ENCODE data around the gene ABL2.

Gene ABL2

DNA sequence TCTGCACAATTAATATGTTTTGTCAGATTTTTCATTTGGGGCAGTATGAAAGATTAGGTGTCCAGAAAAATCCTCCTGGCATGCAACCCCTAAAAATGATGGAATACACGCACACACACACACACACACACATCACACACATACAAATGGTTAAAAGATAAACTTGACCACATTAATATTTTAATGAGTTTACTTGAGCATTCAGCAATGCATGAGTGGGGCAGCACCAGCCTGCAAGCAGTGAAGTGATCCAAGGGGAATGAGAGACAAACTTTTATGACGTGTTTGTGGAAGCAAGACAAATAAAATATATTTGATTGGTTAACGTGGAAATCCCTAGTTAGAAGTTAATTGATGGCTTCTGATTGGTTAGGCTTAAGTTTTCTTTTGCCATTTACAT is 35.0 kb upstream of the ABL2 start:
- H2AFZ ChIP-seq (ENCODE audit: low read depth, low read length), result no peak overlapping the region
- H3K23ac ChIP-seq (ENCODE audit: low read length in 2 of 2), result no peak overlapping the region
- H2BK15ac ChIP-seq (ENCODE audit: low read depth, poor library complexity, severe bottlenecking), result no peak overlapping the region
- H3K9ac ChIP-seq (ENCODE audit: low read length), result no peak overlapping the region
- H3K36me3 ChIP-seq (ENCODE audit: control insufficient read depth in 1 of 2, insufficient read depth in 2 of 2, low read depth in 1 of 2, low read length in 2 of 2), result no peaks in the 10 kb centered on the region
- no peaks in the 10 kb centered on the region for H3K4me1 ChIP-seq (ENCODE audit: control insufficient read depth, insufficient read depth, low read depth, low read length)
- no peak overlapping the region for H4K91ac ChIP-seq (ENCODE audit: low read length)
- H2AK5ac ChIP-seq (ENCODE audit: low read length, severe bottlenecking), result no peak overlapping the region
- H2BK5ac ChIP-seq (ENCODE audit: low read depth, low read length, poor library complexity, severe bottlenecking), result no peak overlapping the region
- H3K27me3 ChIP-seq (ENCODE audit: control insufficient read depth in 1 of 2, insufficient read depth in 1 of 2, low read length in 2 of 2), result no peaks in the 10 kb centered on the region
- no peaks in the 10 kb centered on the region for H3K79me1 ChIP-seq (replicated peaks; ENCODE audit: low read length, poor library complexity, severe bottlenecking)
- no peak overlapping the region for H3K4me3 ChIP-seq (ENCODE audit: insufficient read depth in 1 of 2, low read depth in 1 of 2, low read length in 2 of 2)
- no peak overlapping the region for H3K4ac ChIP-seq (ENCODE audit: low read depth in 1 of 2, low read length in 2 of 2)
- no peak overlapping the region for H2BK120ac ChIP-seq (ENCODE audit: low read depth, low read length)
- H3K27ac ChIP-seq (ENCODE audit: low read length, poor library complexity, severe bottlenecking), result no peak overlapping the region
- H3K9me3 ChIP-seq (ENCODE audit: control insufficient read depth, low read length), result no peaks in the 10 kb centered on the region
- no peak overlapping the region for H3K14ac ChIP-seq (ENCODE audit: low read length in 2 of 2)
- H4K8ac ChIP-seq (ENCODE audit: low read length), result no peak overlapping the region
- no peak overlapping the region for H2BK12ac ChIP-seq (ENCODE audit: low read length in 2 of 2)
- H3K4me2 ChIP-seq (ENCODE audit: low read length, poor library complexity, severe bottlenecking), result no peak overlapping the region
- H3K18ac ChIP-seq (ENCODE audit: low read depth in 1 of 2, low read length in 2 of 2), result no peak overlapping the region
- WGBS, result 96% methylated on average over 2 of the region's 3 CpGs
- no peak for DNase-seq

DNA sequence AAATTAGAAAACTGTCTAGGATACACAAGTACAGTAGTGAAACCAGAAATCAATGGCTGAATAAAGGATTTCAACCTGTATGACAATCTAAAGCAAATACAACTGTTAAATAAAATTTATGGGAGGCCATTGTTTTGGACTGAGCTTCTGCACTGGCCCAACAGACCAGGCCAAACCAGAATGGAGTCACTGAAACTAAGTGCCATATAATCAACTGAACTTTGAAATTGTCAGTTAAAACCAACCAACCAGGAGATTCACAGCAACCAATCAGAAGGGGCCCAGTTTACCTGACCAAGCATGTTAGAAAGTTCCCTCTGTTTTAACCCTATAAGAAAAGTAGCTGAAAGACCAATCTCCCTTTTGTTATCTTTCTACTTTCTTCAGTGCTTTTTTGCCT is 33.6 kb upstream of the ABL2 start:
- H4K91ac ChIP-seq (ENCODE audit: low read length), result no peak overlapping the region
- H2AFZ ChIP-seq (ENCODE audit: low read depth, low read length), result no peak overlapping the region
- H2AK5ac ChIP-seq (ENCODE audit: low read length, severe bottlenecking), result no peak overlapping the region
- H2BK120ac ChIP-seq (ENCODE audit: low read depth, low read length), result no peak overlapping the region
- H2BK12ac ChIP-seq (ENCODE audit: low read length in 2 of 2), result no peak overlapping the region
- no peak overlapping the region for H2BK5ac ChIP-seq (ENCODE audit: low read depth, low read length, poor library complexity, severe bottlenecking)
- H3K23ac ChIP-seq (ENCODE audit: low read length in 2 of 2), result no peak overlapping the region
- H3K4me2 ChIP-seq (ENCODE audit: low read length, poor library complexity, severe bottlenecking), result no peak overlapping the region
- no peak overlapping the region for H3K4me3 ChIP-seq (ENCODE audit: insufficient read depth in 1 of 2, low read depth in 1 of 2, low read length in 2 of 2)
- H3K9me3 ChIP-seq (ENCODE audit: control insufficient read depth, low read length), result no peaks in the 10 kb centered on the region
- no peaks in the 10 kb centered on the region for H3K27me3 ChIP-seq (ENCODE audit: control insufficient read depth in 1 of 2, insufficient read depth in 1 of 2, low read length in 2 of 2)
- DNase-seq, result no peak
- H3K79me1 ChIP-seq (replicated peaks; ENCODE audit: low read length, poor library complexity, severe bottlenecking), result no peaks in the 10 kb centered on the region
- H3K27ac ChIP-seq (ENCODE audit: low read length, poor library complexity, severe bottlenecking), result no peak overlapping the region
- no peak overlapping the region for H2BK15ac ChIP-seq (ENCODE audit: low read depth, poor library complexity, severe bottlenecking)
- no peak overlapping the region for H3K9ac ChIP-seq (ENCODE audit: low read length)
- H3K36me3 ChIP-seq (ENCODE audit: control insufficient read depth in 1 of 2, insufficient read depth in 2 of 2, low read depth in 1 of 2, low read length in 2 of 2), result no peaks in the 10 kb centered on the region
- no peak overlapping the region for H4K8ac ChIP-seq (ENCODE audit: low read length)
- H3K4ac ChIP-seq (ENCODE audit: low read depth in 1 of 2, low read length in 2 of 2), result no peak overlapping the region
- no peak overlapping the region for H3K18ac ChIP-seq (ENCODE audit: low read depth in 1 of 2, low read length in 2 of 2)
- no peaks in the 10 kb centered on the region for H3K4me1 ChIP-seq (ENCODE audit: control insufficient read depth, insufficient read depth, low read depth, low read length)
- H3K14ac ChIP-seq (ENCODE audit: low read length in 2 of 2), result no peak overlapping the region

DNA sequence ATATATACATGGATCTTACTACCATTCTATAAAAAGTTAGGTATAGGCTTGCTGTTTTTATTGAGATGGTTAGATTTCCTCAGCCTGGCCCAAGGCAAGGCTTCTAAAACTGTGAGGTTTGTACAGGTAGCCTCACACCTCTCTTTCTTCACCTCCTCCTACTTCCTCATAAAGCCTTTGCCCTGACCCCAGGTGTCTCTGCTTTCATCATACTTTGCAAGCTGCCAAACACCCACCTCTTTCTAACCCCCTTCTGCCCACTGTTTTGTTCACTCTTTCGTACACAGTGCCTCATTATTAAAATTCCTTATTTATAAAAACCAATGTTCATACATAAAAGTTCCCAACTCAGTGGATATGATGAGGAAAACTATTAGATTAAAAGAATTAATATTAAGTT is 32.7 kb upstream of the ABL2 start:
- Histone ChIP-seq H3K9me3 (ENCODE audit: control insufficient read depth, low read length) (no peaks in the 10 kb centered on the region), H2BK12ac (ENCODE audit: low read length in 2 of 2) (no peak overlapping the region), H2AFZ (ENCODE audit: low read depth, low read length) (no peak overlapping the region), H3K4me1 (ENCODE audit: control insufficient read depth, insufficient read depth, low read depth, low read length) (no peaks in the 10 kb centered on the region), H3K18ac (ENCODE audit: low read depth in 1 of 2, low read length in 2 of 2) (no peak overlapping the region), H2BK15ac (ENCODE audit: low read depth, poor library complexity, severe bottlenecking) (no peak overlapping the region), H4K91ac (ENCODE audit: low read length) (no peak overlapping the region), H3K27me3 (ENCODE audit: control insufficient read depth in 1 of 2, insufficient read depth in 1 of 2, low read length in 2 of 2) (no peaks in the 10 kb centered on the region), H3K4ac (ENCODE audit: low read depth in 1 of 2, low read length in 2 of 2) (no peak overlapping the region), H4K8ac (ENCODE audit: low read length) (no peak overlapping the region), H3K14ac (ENCODE audit: low read length in 2 of 2) (no peak overlapping the region), H3K9ac (ENCODE audit: low read length) (no peak overlapping the region), H2BK120ac (ENCODE audit: low read depth, low read length) (no peak overlapping the region), H3K79me1 (replicated peaks; ENCODE audit: low read length, poor library complexity, severe bottlenecking) (no peaks in the 10 kb centered on the region), H3K23ac (ENCODE audit: low read length in 2 of 2) (no peak overlapping the region), H2AK5ac (ENCODE audit: low read length, severe bottlenecking) (no peak overlapping the region), H3K27ac (ENCODE audit: low read length, poor library complexity, severe bottlenecking) (no peak overlapping the region), H3K4me3 (ENCODE audit: insufficient read depth in 1 of 2, low read depth in 1 of 2, low read length in 2 of 2) (no peak overlapping the region), H3K36me3 (ENCODE audit: control insufficient read depth in 1 of 2, insufficient read depth in 2 of 2, low read depth in 1 of 2, low read length in 2 of 2) (no peaks in the 10 kb centered on the region), H2BK5ac (ENCODE audit: low read depth, low read length, poor library complexity, severe bottlenecking) (no peak overlapping the region), H3K4me2 (ENCODE audit: low read length, poor library complexity, severe bottlenecking) (no peak overlapping the region)
- no peak for DNase-seq
- WGBS, result no CpG with 5 or more reads among the region's 1 CpG

DNA sequence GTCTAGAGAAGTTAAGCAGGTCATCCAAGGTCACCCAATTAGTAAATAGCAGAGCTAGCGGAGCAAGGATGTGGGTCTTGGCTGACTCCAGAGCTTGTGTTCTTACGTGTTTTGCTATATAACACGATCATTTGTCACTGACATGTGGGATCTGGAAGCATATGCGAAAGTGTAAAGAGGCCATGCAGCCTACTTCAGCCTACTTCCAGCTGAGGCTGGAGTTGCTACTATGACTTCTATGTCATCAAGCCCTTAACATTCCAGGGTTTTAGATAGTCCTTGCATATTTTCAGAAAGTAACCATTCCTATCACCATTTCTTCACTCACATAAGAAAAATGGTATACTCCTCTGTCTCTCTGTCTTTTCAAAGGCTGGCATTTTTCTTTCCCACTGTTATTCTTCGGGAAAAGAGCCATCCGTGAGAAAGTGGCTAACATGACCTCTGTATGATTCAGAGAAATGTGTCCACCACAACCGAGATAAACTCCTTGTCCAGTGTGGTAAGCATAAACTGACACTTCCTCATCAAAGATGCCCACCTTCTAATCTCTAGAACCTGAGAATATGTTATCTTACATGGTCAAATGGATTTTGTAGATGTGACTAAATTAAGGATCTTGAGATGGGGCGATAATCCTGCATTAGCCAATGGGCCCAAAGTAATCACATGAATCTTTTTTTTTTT is 24.0 kb upstream of the ABL2 start:
- Histone ChIP-seq H3K4ac (ENCODE audit: low read depth in 1 of 2, low read length in 2 of 2) (no peak overlapping the region), H3K23ac (ENCODE audit: low read length in 2 of 2) (no peak overlapping the region), H2BK12ac (ENCODE audit: low read length in 2 of 2) (no peak overlapping the region), H3K18ac (ENCODE audit: low read depth in 1 of 2, low read length in 2 of 2) (no peak overlapping the region), H4K91ac (ENCODE audit: low read length) (no peak overlapping the region), H4K8ac (ENCODE audit: low read length) (no peak overlapping the region), H3K4me3 (ENCODE audit: insufficient read depth in 1 of 2, low read depth in 1 of 2, low read length in 2 of 2) (no peak overlapping the region), H3K9ac (ENCODE audit: low read length) (no peak overlapping the region), H3K79me1 (replicated peaks; ENCODE audit: low read length, poor library complexity, severe bottlenecking) (no peaks in the 10 kb centered on the region), H2BK5ac (ENCODE audit: low read depth, low read length, poor library complexity, severe bottlenecking) (no peak overlapping the region), H3K14ac (ENCODE audit: low read length in 2 of 2) (no peak overlapping the region), H3K4me1 (ENCODE audit: control insufficient read depth, insufficient read depth, low read depth, low read length) (no peaks in the 10 kb centered on the region), H2BK120ac (ENCODE audit: low read depth, low read length) (no peak overlapping the region), H2AK5ac (ENCODE audit: low read length, severe bottlenecking) (no peak overlapping the region), H3K27me3 (ENCODE audit: control insufficient read depth in 1 of 2, insufficient read depth in 1 of 2, low read length in 2 of 2) (no peaks in the 10 kb centered on the region), H3K4me2 (ENCODE audit: low read length, poor library complexity, severe bottlenecking) (no peak overlapping the region), H3K9me3 (ENCODE audit: control insufficient read depth, low read length) (no peaks in the 10 kb centered on the region), H2BK15ac (ENCODE audit: low read depth, poor library complexity, severe bottlenecking) (no peak overlapping the region), H3K27ac (ENCODE audit: low read length, poor library complexity, severe bottlenecking) (no peak overlapping the region), H2AFZ (ENCODE audit: low read depth, low read length) (no peak overlapping the region), H3K36me3 (ENCODE audit: control insufficient read depth in 1 of 2, insufficient read depth in 2 of 2, low read depth in 1 of 2, low read length in 2 of 2) (no peaks in the 10 kb centered on the region)
- 78% methylated on average over 8 of the region's 8 CpGs for WGBS
- peak; percentile 54 for DNase-seq
